ENCODE measurements around the gene TYRP1. TPM values are rescaled to one million over a fixed set of nuclear protein-coding genes. Genes with fewer than 3 reads are reported as not detected.

TYRP1 gene
- total RNA-seq, 2 experiments from 2014 or later = not detected

GRCh38 chr9:12735665-12736064, 42.5 kb downstream of the TYRP1 start:
- no peak for DNase-seq (ENCODE audit: low spot score)
- no TSS peak for BruUV-seq (replicated peaks)
- no peaks in the 10 kb centered on the region for H3K9me2 ChIP-seq (ENCODE audit: insufficient read depth, low read length)
- H3K4me2 ChIP-seq (ENCODE audit: low read length) = no peak overlapping the region
- H4K20me1 ChIP-seq (ENCODE audit: insufficient read depth, low read length) = no peaks in the 10 kb centered on the region
- no peaks in the 10 kb centered on the region for H3K36me3 ChIP-seq (ENCODE audit: insufficient read depth, low read length)
- no peak overlapping the region for H2AFZ ChIP-seq (ENCODE audit: low read length)
- H3K79me2 ChIP-seq (ENCODE audit: insufficient read depth, low read depth, low read length) = no peaks in the 10 kb centered on the region
- no peak overlapping the region for H3K4me3 ChIP-seq (ENCODE audit: low read depth, low read length, poor library complexity, severe bottlenecking)
- intact Hi-C loops (cut with micrococcal nuclease; ENCODE audit: unreplicated experiment) = no loop called here
- no peaks in the 10 kb centered on the region for H3K4me1 ChIP-seq (ENCODE audit: insufficient read depth, low read length, poor library complexity, severe bottlenecking)
- no peaks in the 10 kb centered on the region for H3K9me3 ChIP-seq (ENCODE audit: low read length)
- ChIA-PET CTCF (ENCODE audit: unreplicated experiment) (interaction anchor here (1.1 kb wide), 1 partner anchor 19 kb away, joined by 3 read pairs; no protein-coding TSS in a partner anchor), POLR2A (interaction anchor here (1.0 kb wide), 1 partner anchor 93 kb away, joined by 4 read pairs; no protein-coding TSS in a partner anchor)
- no peak for TF ChIP-seq CTCF (conservative IDR thresholded peaks at IDR 0.05; ENCODE audit: low read length)
- no peak for TF ChIP-seq EZH2phosphoT487 (IDR thresholded peaks at IDR 0.05; ENCODE audit: borderline replicate concordance, low read depth, low read length)
- no peak overlapping the region for H3K27ac ChIP-seq (ENCODE audit: low read depth, low read length, poor library complexity, severe bottlenecking)

GRCh38 chr9:12737871-12738270, 44.7 kb downstream of the TYRP1 start:
- BruUV-seq (replicated peaks) = no TSS peak
- no peak overlapping the region for H3K4me3 ChIP-seq (ENCODE audit: low read depth, low read length, poor library complexity, severe bottlenecking)
- no peaks in the 10 kb centered on the region for H3K9me3 ChIP-seq (ENCODE audit: low read length)
- no peaks in the 10 kb centered on the region for H3K4me1 ChIP-seq (ENCODE audit: insufficient read depth, low read length, poor library complexity, severe bottlenecking)
- CTCF ChIA-PET (ENCODE audit: unreplicated experiment) = no interaction called here
- no peaks in the 10 kb centered on the region for H3K9me2 ChIP-seq (ENCODE audit: insufficient read depth, low read length)
- H3K4me2 ChIP-seq (ENCODE audit: low read length) = no peak overlapping the region
- no peak overlapping the region for H3K27ac ChIP-seq (ENCODE audit: low read depth, low read length, poor library complexity, severe bottlenecking)
- no peaks in the 10 kb centered on the region for H4K20me1 ChIP-seq (ENCODE audit: insufficient read depth, low read length)
- intact Hi-C loops (cut with micrococcal nuclease; ENCODE audit: unreplicated experiment) = no loop called here
- no peak for DNase-seq (ENCODE audit: low spot score)
- TF ChIP-seq CTCF (conservative IDR thresholded peaks at IDR 0.05; ENCODE audit: low read length) = no peak
- TF ChIP-seq EZH2phosphoT487 (IDR thresholded peaks at IDR 0.05; ENCODE audit: borderline replicate concordance, low read depth, low read length) = no peak
- H3K36me3 ChIP-seq (ENCODE audit: insufficient read depth, low read length) = no peaks in the 10 kb centered on the region
- no peaks in the 10 kb centered on the region for H3K79me2 ChIP-seq (ENCODE audit: insufficient read depth, low read depth, low read length)
- H2AFZ ChIP-seq (ENCODE audit: low read length) = no peak overlapping the region
- POLR2A ChIA-PET = interaction anchor here (0.5 to 0.9 kb wide), 2 partner anchors 33 to 1252 kb away, joined by 3 read pairs; no protein-coding TSS in a partner anchor

GRCh38 chr9:12739014-12739652, 45.9 kb downstream of the TYRP1 start:
- TF ChIP-seq EZH2phosphoT487 (IDR thresholded peaks at IDR 0.05; ENCODE audit: borderline replicate concordance, low read depth, low read length) = no peak
- no peak for TF ChIP-seq CTCF (conservative IDR thresholded peaks at IDR 0.05; ENCODE audit: low read length)
- H3K4me1 ChIP-seq (ENCODE audit: insufficient read depth, low read length, poor library complexity, severe bottlenecking) = no peaks in the 10 kb centered on the region
- ChIA-PET CTCF (ENCODE audit: unreplicated experiment) (no interaction called here), POLR2A (interaction anchor here (0.6 kb wide), 1 partner anchor 534 kb away, joined by 7 read pairs; no protein-coding TSS in a partner anchor)
- no peak overlapping the region for H3K27ac ChIP-seq (ENCODE audit: low read depth, low read length, poor library complexity, severe bottlenecking)
- no peaks in the 10 kb centered on the region for H3K9me2 ChIP-seq (ENCODE audit: insufficient read depth, low read length)
- no peak for DNase-seq (ENCODE audit: low spot score)
- no peak overlapping the region for H3K4me2 ChIP-seq (ENCODE audit: low read length)
- no peak overlapping the region for H3K4me3 ChIP-seq (ENCODE audit: low read depth, low read length, poor library complexity, severe bottlenecking)
- H3K9me3 ChIP-seq (ENCODE audit: low read length) = no peaks in the 10 kb centered on the region
- intact Hi-C loops (cut with micrococcal nuclease; ENCODE audit: unreplicated experiment) = no loop called here
- H4K20me1 ChIP-seq (ENCODE audit: insufficient read depth, low read length) = no peaks in the 10 kb centered on the region
- no peak overlapping the region for H2AFZ ChIP-seq (ENCODE audit: low read length)
- H3K79me2 ChIP-seq (ENCODE audit: insufficient read depth, low read depth, low read length) = no peaks in the 10 kb centered on the region
- no TSS peak for BruUV-seq (replicated peaks)
- no peaks in the 10 kb centered on the region for H3K36me3 ChIP-seq (ENCODE audit: insufficient read depth, low read length)
